ENCODE measurements around the gene ADAMTS9. TPM values are rescaled to one million over a fixed set of nuclear protein-coding genes. Genes with fewer than 3 reads are reported as not detected.

The ADAMTS9 gene
- total RNA-seq, 4 donors from 2014 or later, result 6.3 to 20.1 (median 13.0) TPM

- intact Hi-C loops (cut with DNase I; ENCODE audit: low total_unique reads), result no loop called here
- DNase-seq, result no peak
- no peak overlapping the region for H3K27ac ChIP-seq
- no peaks in the 10 kb centered on the region for H3K27me3 ChIP-seq
- H3K36me3 ChIP-seq, result no peaks in the 10 kb centered on the region
- no peak for TF ChIP-seq POLR2A (IDR thresholded peaks at IDR 0.05)
- TF ChIP-seq CTCF (IDR thresholded peaks at IDR 0.05), result no peak
- TF ChIP-seq EP300 (IDR thresholded peaks at IDR 0.05; ENCODE audit: low read depth), result no peak
- no peak for TF ChIP-seq POLR2AphosphoS5 (IDR thresholded peaks at IDR 0.05)
- no peak overlapping the region for H3K4me3 ChIP-seq
- H3K9me3 ChIP-seq, result no peaks in the 10 kb centered on the region
- in situ Hi-C loops (cut with MboI; ENCODE audit: low pct_ligation_motif_present in 1 of 4, low pct_unique_long_range_greater_than_20kb in 1 of 4, low sequenced_read_pairs in 3 of 4), result no loop called here
- WGBS, 2 donors (ENCODE audit: low coverage in 1 of 2), result 81 to 93% methylated on average over 8 of the region's 8 CpGs
- peaks cover 0 to 3% (median 0%) of the 10 kb centered on the region in 4 donors for H3K4me1 ChIP-seq
Measured at GRCh38 chr3:64506255-64506654, 181.5 kb downstream of the ADAMTS9 start.

GRCh38 chr3:64505419-64505818 lies 182.4 kb downstream of the ADAMTS9 start:
- peaks cover 0 to 3% (median 0%) of the 10 kb centered on the region in 4 donors for H3K4me1 ChIP-seq
- H3K36me3 ChIP-seq, result no peaks in the 10 kb centered on the region
- no peak overlapping the region for H3K27ac ChIP-seq
- H3K4me3 ChIP-seq, result no peak overlapping the region
- no peaks in the 10 kb centered on the region for H3K9me3 ChIP-seq
- WGBS, 2 donors (ENCODE audit: low coverage in 1 of 2), result 40 to 47% methylated on average over 5 to 7 of the region's 7 CpGs
- in situ Hi-C loops (cut with MboI; ENCODE audit: low pct_ligation_motif_present in 1 of 4, low pct_unique_long_range_greater_than_20kb in 1 of 4, low sequenced_read_pairs in 3 of 4) (no loop called here), intact Hi-C loops (cut with DNase I; ENCODE audit: low total_unique reads) (no loop called here)
- no peak for DNase-seq
- TF ChIP-seq POLR2AphosphoS5 (IDR thresholded peaks at IDR 0.05), result no peak
- TF ChIP-seq EP300 (IDR thresholded peaks at IDR 0.05; ENCODE audit: low read depth), result no peak
- TF ChIP-seq CTCF (IDR thresholded peaks at IDR 0.05), result no peak
- no peaks in the 10 kb centered on the region for H3K27me3 ChIP-seq

GRCh38 chr3:64502284-64502683 lies 185.5 kb downstream of the ADAMTS9 start:
- intact Hi-C loops (cut with DNase I; ENCODE audit: low total_unique reads), result no loop called here

GRCh38 chr3:64501298-64501906 lies 186.4 kb downstream of the ADAMTS9 start:
- H3K36me3 ChIP-seq, result no peaks in the 10 kb centered on the region
- no peak overlapping the region for H3K4me3 ChIP-seq
- no peaks in the 10 kb centered on the region for H3K27me3 ChIP-seq
- TF ChIP-seq POLR2A (IDR thresholded peaks at IDR 0.05), result no peak
- no peak for TF ChIP-seq EP300 (IDR thresholded peaks at IDR 0.05; ENCODE audit: low read depth)
- no peak for TF ChIP-seq POLR2AphosphoS5 (IDR thresholded peaks at IDR 0.05)
- TF ChIP-seq CTCF (IDR thresholded peaks at IDR 0.05), result no peak
- DNase-seq, result no peak
- H3K9me3 ChIP-seq, result no peaks in the 10 kb centered on the region
- 31 to 48% methylated on average over 4 to 8 of the region's 8 CpGs for WGBS, 2 donors (ENCODE audit: low coverage in 1 of 2)
- peaks cover 0 to 3% (median 0%) of the 10 kb centered on the region in 4 donors for H3K4me1 ChIP-seq
- no peak overlapping the region for H3K27ac ChIP-seq
- in situ Hi-C loops (cut with MboI; ENCODE audit: low pct_ligation_motif_present in 1 of 4, low pct_unique_long_range_greater_than_20kb in 1 of 4, low sequenced_read_pairs in 3 of 4) (no loop called here), intact Hi-C loops (cut with DNase I; ENCODE audit: low total_unique reads) (no loop called here)

More at GRCh38 chr3:64502284-64502683, 185.5 kb downstream of the ADAMTS9 start:
- DNase-seq, result no peak
- Histone ChIP-seq H3K27me3 (no peaks in the 10 kb centered on the region), H3K27ac (no peak overlapping the region), H3K36me3 (no peaks in the 10 kb centered on the region), H3K4me3 (no peak overlapping the region), H3K4me1 (peaks cover 0 to 3% (median 0%) of the 10 kb centered on the region in 4 donors), H3K9me3 (no peaks in the 10 kb centered on the region)
- in situ Hi-C loops (cut with MboI; ENCODE audit: low pct_ligation_motif_present in 1 of 4, low pct_unique_long_range_greater_than_20kb in 1 of 4, low sequenced_read_pairs in 3 of 4), result no loop called here
- 85 to 93% methylated on average over 1 of the region's 1 CpG for WGBS, 2 donors (ENCODE audit: low coverage in 1 of 2)
- TF ChIP-seq POLR2A (IDR thresholded peaks at IDR 0.05) (no peak), CTCF (IDR thresholded peaks at IDR 0.05) (no peak), EP300 (IDR thresholded peaks at IDR 0.05; ENCODE audit: low read depth) (no peak), POLR2AphosphoS5 (IDR thresholded peaks at IDR 0.05) (no peak)
